Sigmoid colon (tissue), 7 donors: ENCODE results near the gene SLC48A1. TPM values are rescaled to one million over a fixed set of nuclear protein-coding genes. Genes with fewer than 3 reads are reported as not detected.

Source experiments
- DNase-seq: peaks from one replicate; pipeline ENCODE4 v3.0.0-alpha.2; 2019
- H3K27ac ChIP-seq, 4 donors: fragments of 200-600 bp; sonication (generic); one replicate each; pipeline ENCODE4 v1.5.1; 2016 to 2019; ENCODE audit warnings: mild to moderate bottlenecking in 1 of 4
- H3K27me3 ChIP-seq, 3 donors: fragments of 200-600 bp; sonication (generic); one replicate each; pipeline ENCODE4 v1.5.1; 2019; ENCODE audit warnings: mild to moderate bottlenecking in 1 of 3
- H3K36me3 ChIP-seq, 4 donors: fragments of 200-600 bp; sonication (generic); one replicate each; pipeline ENCODE4 v1.5.1; 2016 to 2019
- H3K4me1 ChIP-seq, 4 donors: fragments of 200-600 bp; sonication (generic); one replicate each; pipeline ENCODE4 v1.5.1; 2017 to 2019
- H3K4me3 ChIP-seq, 4 donors: fragments of 200-600 bp; sonication (generic); one replicate each; pipeline ENCODE4 v1.5.1; 2017 to 2019; ENCODE audit warnings: mild to moderate bottlenecking in 2 of 4, moderate library complexity in 1 of 4
- H3K9me3 ChIP-seq, 4 donors: fragments of 200-600 bp in 3 of 4; sonication (generic) in 3 of 4; one replicate each; pipeline versions ENCODE4 v1.5.1 to v1.6.1; 2013 to 2019
- CTCF ChIP-seq, 4 experiments: fragments of 450-650 bp in 3 of 4; fragments of 200-600 bp in 1 of 4; IDR thresholded peaks; one replicate each; pipeline ENCODE4 v1.5.1; 2016 to 2019; ENCODE audit warnings: antibody characterized with exemption in 4 of 4, mild to moderate bottlenecking in 3 of 4, moderate library complexity in 2 of 4
- EP300 ChIP-seq, 4 donors: sonication (generic); formaldehyde crosslinking; IDR thresholded peaks; one replicate each; pipeline ENCODE4 v1.6.1; 2017; ENCODE audit warnings: antibody characterized with exemption in 4 of 4
- POLR2A ChIP-seq, 2 donors: fragments of 450-650 bp; IDR thresholded peaks; one replicate each; pipeline ENCODE4 v1.6.1; 2016; ENCODE audit warnings: antibody characterized with exemption in 2 of 2, mild to moderate bottlenecking in 2 of 2, moderate library complexity in 2 of 2
- POLR2AphosphoS5 ChIP-seq, 4 donors: sonication (generic); formaldehyde crosslinking; IDR thresholded peaks; one replicate each; pipeline ENCODE4 v1.6.1; 2017; ENCODE audit warnings: antibody characterized with exemption in 4 of 4
- WGBS, 2 donors: extraction: QIAGEN DNeasy Blood & Tissue Kit; methylation state at CpG; one replicate each; pipeline ENCODE4 v1.1.7; 2013; 5-methylcytosine and 5-hydroxymethylcytosine counted together
- intact Hi-C: fragments of 100-400 bp; cut with DNase I; formaldehyde crosslinking; loops from one replicate; pipeline ENCODE4 v1.15.1; 2023
- polyA plus RNA-seq, 3 donors: library from polyadenylated mRNA; stranded (reverse); fragments of 200-250 nt; gene quantifications; one replicate each; pipeline ENCODE4 v1.2.3, GENCODE V29; 2013
- total RNA-seq, 4 donors: library from RNA; depleted of rRNA; stranded (reverse); fragments of >200 nt; gene quantifications; one replicate each; pipeline ENCODE4 v1.1.0, GENCODE V29; 2016
- donor health status: healthy with polysubstance abuse.
- donor health status: Bipolar disorder and iron deficiency.
- donor health status: healthy.

The SLC48A1 gene
- total and polyA plus RNA-seq, 7 donors = 6.9 to 46.6 (median 30.3) TPM

GRCh38 chr12:47769234-47770085, 3.6 kb upstream of the SLC48A1 start:
- WGBS, 2 donors = 29 to 81% methylated on average over 4 of the region's 4 CpGs
- Histone ChIP-seq H3K4me1 (peaks cover 0 to 51% (median 30%) of the 10 kb centered on the region in 4 donors), H3K4me3 (no peak overlapping the region), H3K36me3 (no peaks in the 10 kb centered on the region), H3K27ac (peak overlapping the region in 1 of 4 donors; percentile 60), H3K27me3 (no peaks in the 10 kb centered on the region), H3K9me3 (no peaks in the 10 kb centered on the region)
- intact Hi-C loops = no loop called here
- DNase-seq = no peak
- no peak for TF ChIP-seq POLR2AphosphoS5 (IDR thresholded peaks at IDR 0.05)
- no peak for TF ChIP-seq CTCF (IDR thresholded peaks at IDR 0.05)
- TF ChIP-seq POLR2A (IDR thresholded peaks at IDR 0.05) = no peak
- TF ChIP-seq EP300 (IDR thresholded peaks at IDR 0.05) = no peak

- H3K27ac ChIP-seq = peak overlapping the region in 3 of 4 donors; percentile 10 to 60 (median 25)
- H3K27me3 ChIP-seq = no peaks in the 10 kb centered on the region
- no peak overlapping the region for H3K4me3 ChIP-seq
- H3K4me1 ChIP-seq = peaks cover 0 to 56% (median 36%) of the 10 kb centered on the region in 4 donors
- no peaks in the 10 kb centered on the region for H3K9me3 ChIP-seq
- WGBS, 2 donors = 92 to 93% methylated on average over 3 of the region's 3 CpGs
- H3K36me3 ChIP-seq = no peaks in the 10 kb centered on the region
- intact Hi-C loops = no loop called here
- TF ChIP-seq POLR2A (IDR thresholded peaks at IDR 0.05) (no peak), CTCF (IDR thresholded peaks at IDR 0.05) (no peak), POLR2AphosphoS5 (IDR thresholded peaks at IDR 0.05) (no peak), EP300 (IDR thresholded peaks at IDR 0.05) (no peak)
- no peak for DNase-seq
These were observed 2.8 kb upstream of the SLC48A1 start for GRCh38 chr12:47770086-47770726.

- no peak overlapping the region for H3K27ac ChIP-seq
- H3K36me3 ChIP-seq = no peaks in the 10 kb centered on the region
- no peaks in the 10 kb centered on the region for H3K9me3 ChIP-seq
- TF ChIP-seq POLR2AphosphoS5 (IDR thresholded peaks at IDR 0.05) (no peak), POLR2A (IDR thresholded peaks at IDR 0.05) (no peak), CTCF (IDR thresholded peaks at IDR 0.05) (no peak), EP300 (IDR thresholded peaks at IDR 0.05) (no peak)
- no peak for DNase-seq
- WGBS, 2 donors = 94% methylated on average over 6 of the region's 6 CpGs
- H3K27me3 ChIP-seq = no peaks in the 10 kb centered on the region
- intact Hi-C loops = no loop called here
- H3K4me1 ChIP-seq = peaks cover 0 to 56% (median 37%) of the 10 kb centered on the region in 4 donors
- no peak overlapping the region for H3K4me3 ChIP-seq
These were observed 1.7 kb upstream of the SLC48A1 start for GRCh38 chr12:47771304-47771703.

- WGBS, 2 donors = 73 to 87% methylated on average over 13 of the region's 13 CpGs
- intact Hi-C loops = no loop called here
- no peaks in the 10 kb centered on the region for H3K9me3 ChIP-seq
- no peaks in the 10 kb centered on the region for H3K36me3 ChIP-seq
- peak overlapping the region in 1 of 4 donors; percentile 99 for H3K4me3 ChIP-seq
- peak overlapping the region in 3 of 4 donors; percentile 89 to 90 (median 89) for H3K27ac ChIP-seq
- no peak for DNase-seq
- H3K4me1 ChIP-seq = peaks cover 0 to 57% (median 46%) of the 10 kb centered on the region in 4 donors
- H3K27me3 ChIP-seq = no peaks in the 10 kb centered on the region
- TF ChIP-seq POLR2AphosphoS5 (IDR thresholded peaks at IDR 0.05) = no peak
- no peak for TF ChIP-seq CTCF (IDR thresholded peaks at IDR 0.05)
- no peak for TF ChIP-seq EP300 (IDR thresholded peaks at IDR 0.05)
- TF ChIP-seq POLR2A (IDR thresholded peaks at IDR 0.05) = no peak
These were observed 861 bp upstream of the SLC48A1 start for GRCh38 chr12:47772094-47772660.
